Panc1 (cell line): Measurements from ENCODE around the gene UPK1A.

Experiments
- CTCF ChIP-seq: fragments of 450-650 bp; IDR thresholded peaks from 2 replicates; pipeline ENCODE4 v1.5.1; 2017; ENCODE audit warnings: mild to moderate bottlenecking
- SIN3A ChIP-seq: IDR thresholded peaks from 2 replicates; pipeline ENCODE4 v1.6.1; 2012; ENCODE audit warnings: low read depth, mild to moderate bottlenecking, low read length, moderate library complexity, borderline replicate concordance; ENCODE audit not compliant: insufficient read depth

GRCh38 chr19:35721374-35721773 is 55.1 kb downstream of the UPK1A start:
- no peak for TF ChIP-seq SIN3A
- TF ChIP-seq CTCF = no peak
